ENCODE results near the gene RAB40C. TPM values are rescaled to one million over a fixed set of nuclear protein-coding genes. Genes with fewer than 3 reads are reported as not detected.

RAB40C gene
- total RNA-seq, 1 experiment from 2014 or later = 19.9 TPM

DNA sequence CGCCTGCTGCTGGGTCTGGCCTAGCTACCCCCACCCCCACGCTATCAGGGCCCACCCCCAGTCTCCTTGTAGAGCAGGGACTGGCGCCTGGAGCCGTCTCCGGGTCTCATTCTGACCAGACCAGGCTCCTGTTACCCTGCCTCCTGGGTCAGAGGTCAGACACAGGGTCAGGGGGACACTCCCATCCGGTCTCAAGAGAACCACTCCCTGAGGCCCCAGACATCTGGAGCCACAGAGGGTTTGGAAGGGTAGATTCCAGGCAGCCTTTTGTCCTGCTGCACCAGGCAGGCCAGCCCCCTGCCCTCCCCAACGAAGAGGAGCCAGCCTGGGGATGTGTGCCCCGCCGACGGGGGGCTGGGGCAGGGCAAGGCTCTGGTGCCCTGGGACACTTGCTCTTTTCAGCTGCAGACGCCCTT is 40.0 kb downstream of the RAB40C start:
- intact Hi-C loops (cut with micrococcal nuclease; ENCODE audit: unreplicated experiment) = no loop called here
- Histone ChIP-seq H3K36me3 (ENCODE audit: insufficient read depth, low read length, poor library complexity, severe bottlenecking) (peaks cover 4% of the 10 kb centered on the region), H3K27ac (ENCODE audit: low read depth, low read length, poor library complexity, severe bottlenecking) (no peak overlapping the region), H3K27me3 (replicated peaks; ENCODE audit: insufficient read depth, low read depth, low read length, poor library complexity) (no peaks in the 10 kb centered on the region), H3K4me3 (ENCODE audit: low read depth, low read length, poor library complexity, severe bottlenecking) (no peak overlapping the region), H3K4me1 (ENCODE audit: insufficient read depth, low read length, poor library complexity, severe bottlenecking) (no peaks in the 10 kb centered on the region), H3K9me3 (ENCODE audit: low read depth, low read length, poor library complexity, severe bottlenecking) (no peaks in the 10 kb centered on the region)
- no TSS peak for BruUV-seq (replicated peaks)
- CTCF ChIA-PET = no interaction called here
- DNase-seq (ENCODE audit: low spot score) = no peak
- TF ChIP-seq, protein P1, sequence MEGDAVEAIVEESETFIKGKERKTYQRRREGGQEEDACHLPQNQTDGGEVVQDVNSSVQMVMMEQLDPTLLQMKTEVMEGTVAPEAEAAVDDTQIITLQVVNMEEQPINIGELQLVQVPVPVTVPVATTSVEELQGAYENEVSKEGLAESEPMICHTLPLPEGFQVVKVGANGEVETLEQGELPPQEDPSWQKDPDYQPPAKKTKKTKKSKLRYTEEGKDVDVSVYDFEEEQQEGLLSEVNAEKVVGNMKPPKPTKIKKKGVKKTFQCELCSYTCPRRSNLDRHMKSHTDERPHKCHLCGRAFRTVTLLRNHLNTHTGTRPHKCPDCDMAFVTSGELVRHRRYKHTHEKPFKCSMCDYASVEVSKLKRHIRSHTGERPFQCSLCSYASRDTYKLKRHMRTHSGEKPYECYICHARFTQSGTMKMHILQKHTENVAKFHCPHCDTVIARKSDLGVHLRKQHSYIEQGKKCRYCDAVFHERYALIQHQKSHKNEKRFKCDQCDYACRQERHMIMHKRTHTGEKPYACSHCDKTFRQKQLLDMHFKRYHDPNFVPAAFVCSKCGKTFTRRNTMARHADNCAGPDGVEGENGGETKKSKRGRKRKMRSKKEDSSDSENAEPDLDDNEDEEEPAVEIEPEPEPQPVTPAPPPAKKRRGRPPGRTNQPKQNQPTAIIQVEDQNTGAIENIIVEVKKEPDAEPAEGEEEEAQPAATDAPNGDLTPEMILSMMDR (conservative IDR thresholded peaks at IDR 0.05; ENCODE audit: low read depth, low read length) = no peak
- no peak for TF ChIP-seq EZH2 (IDR thresholded peaks at IDR 0.05; ENCODE audit: borderline replicate concordance, low read depth, low read length, poor library complexity, severe bottlenecking)
- POLR2A ChIA-PET (ENCODE audit: low non-redundant PET) = interaction anchor here (0.5 kb wide), 1 partner anchor 637 kb away, joined by 5 read pairs; no protein-coding TSS in a partner anchor

DNA sequence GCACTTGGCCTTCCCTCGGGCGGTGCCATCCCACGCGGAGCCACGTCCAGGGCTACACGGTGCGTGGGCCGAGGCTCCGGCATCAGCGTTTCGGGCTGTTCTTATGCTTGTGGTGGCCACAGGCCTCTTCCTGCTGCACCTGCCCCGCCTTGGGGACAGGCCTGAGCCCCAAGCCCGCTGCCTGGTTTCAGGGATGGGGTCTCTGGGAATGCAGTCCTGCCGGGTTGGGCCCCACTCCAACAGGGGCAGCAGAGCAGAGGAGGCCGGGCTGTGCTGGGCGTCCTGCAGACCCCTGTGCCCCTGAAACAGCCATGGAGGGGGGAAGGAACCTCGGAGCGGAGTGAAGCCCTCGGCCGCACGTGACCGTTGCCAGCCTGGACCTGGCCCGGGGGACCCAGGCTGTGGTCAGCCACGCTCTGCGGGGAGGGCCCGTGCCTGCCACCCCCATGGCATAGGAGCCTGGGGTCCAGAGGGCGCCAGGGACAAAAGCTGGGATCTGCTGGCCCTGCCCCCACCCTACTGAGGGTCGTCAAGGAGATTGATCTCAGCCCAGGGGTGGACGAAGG is 40.5 kb downstream of the RAB40C start:
- intact Hi-C loops (cut with micrococcal nuclease; ENCODE audit: unreplicated experiment) = no loop called here
- no TSS peak for BruUV-seq (replicated peaks)
- Histone ChIP-seq H3K9me3 (ENCODE audit: low read depth, low read length, poor library complexity, severe bottlenecking) (no peaks in the 10 kb centered on the region), H3K36me3 (ENCODE audit: insufficient read depth, low read length, poor library complexity, severe bottlenecking) (peaks cover 4% of the 10 kb centered on the region), H3K27me3 (replicated peaks; ENCODE audit: insufficient read depth, low read depth, low read length, poor library complexity) (no peaks in the 10 kb centered on the region), H3K27ac (ENCODE audit: low read depth, low read length, poor library complexity, severe bottlenecking) (peak overlapping the region; percentile 28), H3K4me3 (ENCODE audit: low read depth, low read length, poor library complexity, severe bottlenecking) (no peak overlapping the region), H3K4me1 (ENCODE audit: insufficient read depth, low read length, poor library complexity, severe bottlenecking) (no peaks in the 10 kb centered on the region)
- DNase-seq (ENCODE audit: low spot score) = no peak
- TF ChIP-seq, protein P1 (conservative IDR thresholded peaks at IDR 0.05; ENCODE audit: low read depth, low read length) = no peak
- TF ChIP-seq EZH2 (IDR thresholded peaks at IDR 0.05; ENCODE audit: borderline replicate concordance, low read depth, low read length, poor library complexity, severe bottlenecking) = no peak
- POLR2A ChIA-PET (ENCODE audit: low non-redundant PET) = no interaction called here
- CTCF ChIA-PET = no interaction called here

DNA sequence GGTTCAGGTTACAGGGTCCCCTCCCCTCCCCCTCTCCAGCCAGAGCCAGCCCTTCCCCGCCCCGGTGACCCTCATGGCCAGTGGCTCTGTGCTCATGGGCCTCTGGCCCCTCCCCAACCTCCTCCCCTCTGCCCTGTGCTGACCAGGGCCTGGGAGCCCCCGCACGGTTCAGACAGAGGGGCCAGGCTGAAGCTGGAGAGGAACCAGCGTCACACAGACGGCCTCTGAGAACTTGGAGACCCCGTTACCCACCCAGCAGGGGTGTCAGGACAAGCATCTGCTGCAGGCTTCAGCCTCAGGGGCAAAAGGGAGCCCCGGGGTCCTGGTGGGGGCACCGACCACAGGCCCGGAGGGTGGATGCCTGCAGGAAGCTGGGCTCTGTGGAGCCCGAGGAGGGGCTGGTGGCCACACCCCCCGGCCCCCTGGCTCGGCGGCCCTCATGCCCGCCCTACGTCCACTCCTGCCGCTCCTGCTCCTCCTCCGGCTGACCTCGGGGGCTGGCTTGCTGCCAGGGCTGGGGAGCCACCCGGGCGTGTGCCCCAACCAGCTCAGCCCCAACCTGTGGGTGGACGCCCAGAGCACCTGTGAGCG is 41.0 kb downstream of the RAB40C start, which contains the start of gene WFIKKN1:
Gene WFIKKN1, plus strand, starts transcription at position 171 of the 591 bp plus-strand sequence. Its CDS starts 269 bp downstream, at position 440.
- DNase-seq (ENCODE audit: low spot score) = no peak
- Histone ChIP-seq H3K4me1 (ENCODE audit: insufficient read depth, low read length, poor library complexity, severe bottlenecking) (no peaks in the 10 kb centered on the region), H3K27me3 (replicated peaks; ENCODE audit: insufficient read depth, low read depth, low read length, poor library complexity) (no peaks in the 10 kb centered on the region), H3K27ac (ENCODE audit: low read depth, low read length, poor library complexity, severe bottlenecking) (peak within 1 kb of the TSS; percentile 28), H3K4me3 (ENCODE audit: low read depth, low read length, poor library complexity, severe bottlenecking) (no peak within 1 kb of the TSS), H3K36me3 (ENCODE audit: insufficient read depth, low read length, poor library complexity, severe bottlenecking) (peaks cover 4% of the 10 kb centered on the region), H3K9me3 (ENCODE audit: low read depth, low read length, poor library complexity, severe bottlenecking) (no peaks in the 10 kb centered on the region)
- BruUV-seq (replicated peaks) = no TSS peak
- intact Hi-C loops (cut with micrococcal nuclease; ENCODE audit: unreplicated experiment) = no loop called here
- ChIA-PET CTCF (no interaction called here), POLR2A (ENCODE audit: low non-redundant PET) (no interaction called here)
- TF ChIP-seq EZH2 (IDR thresholded peaks at IDR 0.05; ENCODE audit: borderline replicate concordance, low read depth, low read length, poor library complexity, severe bottlenecking) = no peak
- TF ChIP-seq, protein P1 (conservative IDR thresholded peaks at IDR 0.05; ENCODE audit: low read depth, low read length) = no peak
